Measurements from ENCODE around the gene PDE11A.

Gene PDE11A

DNA sequence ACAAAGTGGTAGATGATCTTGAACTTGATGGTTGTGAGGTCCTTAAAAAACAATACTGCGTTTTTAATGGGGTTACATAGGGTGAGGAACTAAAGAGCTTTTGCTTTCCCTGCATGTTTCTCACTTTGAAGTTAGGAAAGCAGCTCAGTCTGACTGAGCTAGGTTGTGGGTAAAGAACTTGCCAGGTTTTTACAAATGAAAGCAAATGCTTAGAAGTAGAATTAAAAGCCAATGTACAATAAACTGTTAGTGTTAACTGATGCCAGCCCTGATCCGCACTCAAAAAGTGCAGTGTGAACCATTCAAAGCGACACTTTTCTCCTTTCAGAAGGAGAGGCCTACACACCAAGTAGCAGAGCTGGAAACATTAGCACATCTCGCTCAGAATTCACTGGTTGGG, 409.7 kb downstream of the PDE11A start:
- DNase-seq: no peak

DNA sequence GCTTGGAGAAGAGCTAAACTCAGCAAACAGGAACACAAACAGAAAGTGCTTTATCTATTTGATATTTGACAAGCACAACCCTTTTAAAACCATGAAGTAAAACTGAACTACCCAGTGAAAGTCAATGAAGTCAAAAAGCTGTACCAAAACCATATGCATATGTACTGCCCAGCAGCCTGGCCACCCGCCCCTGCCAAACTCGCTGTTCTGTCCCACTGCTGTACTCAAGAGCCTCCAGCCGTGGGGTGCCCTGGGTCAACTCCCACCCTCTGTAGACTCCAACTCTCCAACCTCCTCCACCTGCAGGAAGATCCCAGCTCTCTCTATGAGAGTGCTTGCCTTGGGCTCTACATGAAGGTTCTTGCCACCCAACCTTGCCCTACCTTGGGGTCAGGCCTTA, 411.8 kb downstream of the PDE11A start:
- no peak for DNase-seq

DNA sequence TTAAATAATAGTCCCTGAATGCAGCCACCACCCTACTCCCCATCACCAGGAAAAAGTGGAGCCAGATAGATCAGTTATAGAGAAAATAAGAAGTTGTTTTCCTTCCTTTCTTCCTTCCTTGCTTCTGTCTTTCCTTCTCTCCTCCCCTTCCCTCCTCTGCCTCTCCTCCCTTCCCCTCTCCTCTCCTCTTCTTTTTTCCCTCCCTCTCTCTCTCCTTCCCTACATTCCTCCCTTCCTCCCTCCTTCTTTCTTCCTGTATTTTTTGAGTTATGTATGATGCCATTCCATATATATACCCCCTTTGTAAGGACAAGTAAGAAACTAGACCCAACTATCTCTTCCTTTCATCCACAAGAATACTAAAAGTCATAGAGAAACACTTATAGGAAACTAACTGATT, 414.3 kb downstream of the PDE11A start:
- DNase-seq: no peak

DNA sequence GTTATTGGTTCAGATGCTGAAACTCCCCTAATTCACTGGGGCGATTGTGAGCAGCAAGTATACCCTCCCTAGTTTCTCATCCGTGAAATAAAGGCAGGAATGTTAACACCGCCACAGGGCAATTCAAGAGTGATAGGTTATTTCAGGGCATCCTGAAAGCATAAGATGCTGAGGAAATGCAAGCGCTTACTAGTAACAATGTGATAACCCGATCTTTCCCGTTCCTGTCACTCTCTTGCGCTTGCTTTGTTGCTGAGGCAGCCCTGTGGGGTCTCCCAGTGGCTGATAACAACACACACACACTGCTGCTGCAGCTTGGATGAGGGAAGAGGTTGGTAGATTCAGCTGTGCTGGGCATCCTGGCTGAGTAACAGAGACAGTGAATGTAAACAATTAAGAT, 420.7 kb downstream of the PDE11A start:
- no peak for DNase-seq

DNA sequence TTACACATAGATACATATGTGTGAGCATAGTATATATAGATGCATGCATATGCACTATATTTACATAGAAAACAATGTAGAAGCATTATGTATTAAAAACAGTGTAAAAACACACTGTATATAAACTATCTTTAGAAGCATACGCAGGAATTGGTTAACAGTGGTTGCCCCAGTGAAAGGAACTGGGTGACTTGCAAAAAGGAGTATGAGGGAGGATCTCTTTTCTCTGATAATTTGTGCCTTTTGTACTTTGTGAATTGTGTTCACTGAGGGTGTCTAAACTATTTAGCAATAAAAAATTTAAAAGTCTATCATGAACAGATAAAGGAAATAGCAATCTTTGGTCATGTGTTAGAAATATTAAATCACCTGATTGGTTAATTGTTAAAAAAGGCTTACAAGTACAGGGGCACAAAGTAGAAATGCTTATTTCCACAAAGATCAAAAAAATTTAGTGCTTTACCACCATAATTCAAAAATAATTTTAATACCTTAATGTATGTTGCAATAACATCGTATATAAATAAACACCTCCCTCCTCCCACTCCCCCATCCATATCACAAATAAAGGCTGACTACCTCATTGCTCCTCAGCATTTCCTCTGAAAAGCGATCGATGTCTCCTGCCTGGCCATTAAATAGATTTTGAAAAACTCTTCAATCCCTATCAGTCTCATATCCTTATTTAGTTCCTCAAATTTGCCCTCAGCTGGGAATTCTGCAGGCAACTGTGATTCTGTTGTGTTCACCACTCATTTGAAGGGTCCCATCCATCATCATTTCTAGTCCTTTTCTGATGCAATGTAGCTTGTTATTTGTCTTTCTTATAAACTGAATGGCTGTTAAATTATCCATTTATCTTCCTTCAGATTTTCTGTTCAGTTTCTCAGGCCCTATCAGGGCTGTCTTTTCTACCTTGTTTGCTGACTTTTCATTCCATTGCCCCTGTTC, 422.7 kb downstream of the PDE11A start:
- DNase-seq: no peak

DNA sequence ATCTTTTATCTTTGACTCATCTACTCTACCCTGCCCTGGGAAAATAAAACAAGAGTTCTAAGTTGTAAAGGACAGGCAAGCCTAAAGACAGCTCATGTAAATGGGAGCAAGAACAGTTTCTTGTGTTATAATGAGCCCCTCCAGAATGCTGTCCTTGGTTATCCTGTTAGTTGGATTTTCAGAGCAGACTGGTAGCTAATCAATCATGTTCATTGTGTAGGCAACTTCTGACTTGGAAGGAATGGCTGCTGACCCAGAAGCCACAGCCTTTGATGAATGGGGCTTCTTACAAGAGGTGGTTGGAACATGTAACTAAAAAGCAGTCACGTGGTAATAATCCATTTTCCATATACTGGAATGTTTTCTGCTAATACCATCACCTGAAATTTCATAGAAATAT, 425.8 kb downstream of the PDE11A start:
- DNase-seq: no peak

DNA sequence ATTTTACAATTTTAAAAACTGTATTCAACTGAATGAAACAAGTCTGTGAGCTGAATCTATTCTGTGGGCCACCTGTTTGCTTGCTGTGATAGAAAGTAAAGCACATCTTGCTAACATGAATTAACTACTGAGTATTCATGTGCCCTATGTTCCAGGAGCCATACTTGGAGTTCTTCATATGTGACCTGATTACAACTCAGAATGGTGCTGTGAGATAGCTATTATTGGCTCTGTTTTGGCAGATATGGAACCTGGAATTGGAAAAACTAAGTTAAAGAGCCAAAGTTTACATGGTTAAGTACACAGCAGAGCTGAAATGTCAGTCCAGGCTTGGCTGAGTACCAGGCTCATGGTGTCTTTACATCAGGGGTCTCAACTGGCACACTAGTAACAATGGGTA, 426.3 kb downstream of the PDE11A start:
- no peak for DNase-seq

DNA sequence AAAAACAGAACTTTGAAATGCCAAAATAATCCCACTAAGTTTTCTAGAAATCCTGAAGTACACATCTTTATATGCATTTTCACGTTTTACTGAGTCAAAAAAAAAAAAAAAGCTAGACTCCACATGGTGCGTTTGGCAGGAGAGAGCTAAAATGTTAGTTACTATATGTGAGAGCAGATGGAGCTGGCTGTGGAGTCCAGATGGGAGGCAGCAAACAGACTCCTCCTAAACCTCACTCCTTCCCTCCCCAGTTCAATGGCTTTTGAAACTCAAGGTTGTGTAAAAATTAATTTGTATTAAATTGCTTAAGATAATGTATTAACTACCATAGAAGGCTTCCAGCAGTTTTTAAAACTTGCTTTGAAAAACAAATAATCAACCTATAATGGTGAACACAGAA, 431.2 kb downstream of the PDE11A start:
- no peak for DNase-seq

DNA sequence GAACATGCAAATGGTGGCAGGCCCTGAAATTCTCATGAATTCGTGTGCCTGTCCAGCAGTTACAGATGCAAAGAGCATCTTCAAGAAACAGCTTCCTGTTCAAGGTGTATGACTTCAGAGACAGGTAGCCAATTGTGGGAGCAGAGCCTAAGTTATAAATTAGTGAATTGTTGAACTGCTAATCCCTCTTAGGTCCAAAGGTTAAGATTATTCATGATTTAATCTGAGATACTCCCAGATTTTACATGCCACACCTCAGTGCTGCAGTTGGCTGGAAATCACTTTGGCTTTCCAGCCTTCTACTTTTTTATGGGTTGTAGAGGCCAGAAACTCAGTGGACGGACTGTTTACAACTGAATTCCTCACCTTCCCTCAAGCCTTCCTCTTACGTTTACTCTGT, 432.2 kb downstream of the PDE11A start:
- DNase-seq: no peak

DNA sequence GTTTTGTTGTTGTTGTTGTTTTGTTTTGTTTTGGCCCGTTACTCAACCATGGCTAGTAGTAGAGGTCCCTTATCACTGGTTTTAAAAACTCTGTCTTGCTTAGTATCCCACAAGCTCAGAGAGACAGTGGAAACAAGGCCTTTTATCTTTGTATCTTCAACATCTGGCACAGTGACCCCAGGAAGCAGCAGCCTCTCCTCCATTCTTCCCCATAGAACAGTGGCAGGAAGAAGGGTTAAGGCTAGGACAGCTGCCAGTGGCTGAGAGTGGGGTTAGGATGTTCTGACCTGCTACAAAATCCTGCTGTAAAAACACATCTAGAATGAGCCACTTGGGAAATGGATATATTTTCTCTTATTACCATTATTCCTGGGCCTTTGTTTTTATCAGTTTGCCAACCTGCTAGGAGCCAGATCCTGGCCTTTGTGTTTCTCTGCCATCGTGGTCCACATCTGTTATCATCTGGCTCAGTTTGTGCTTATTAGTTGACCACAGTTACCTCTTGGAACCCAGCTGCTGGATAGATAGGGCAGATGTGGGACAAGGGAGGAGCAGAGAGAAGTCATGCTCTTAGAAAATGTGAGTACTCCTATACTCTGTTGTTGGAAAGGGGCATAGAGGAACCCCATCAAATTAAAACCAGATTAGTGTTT, 433.2 kb downstream of the PDE11A start:
- no peak for DNase-seq

DNA sequence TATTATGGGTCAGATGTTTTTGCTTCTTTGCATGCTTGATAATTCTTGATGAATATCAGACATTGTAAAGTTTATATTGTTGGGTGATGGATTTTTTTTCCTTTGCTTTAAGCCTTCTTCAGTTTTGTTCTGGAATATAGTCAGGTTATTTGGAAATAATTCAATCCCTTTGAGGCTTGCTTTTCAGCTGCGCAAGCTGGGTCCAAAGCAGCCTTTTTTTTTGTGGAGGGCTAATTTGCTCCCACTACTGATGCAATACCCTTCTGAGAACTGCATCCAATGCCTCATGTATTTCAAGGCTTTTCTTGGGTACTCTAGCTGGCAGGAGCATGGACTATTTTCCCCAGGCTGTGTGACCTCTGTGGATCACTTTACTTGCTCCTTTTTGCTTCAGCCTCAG, 434.1 kb downstream of the PDE11A start:
- DNase-seq: no peak

DNA sequence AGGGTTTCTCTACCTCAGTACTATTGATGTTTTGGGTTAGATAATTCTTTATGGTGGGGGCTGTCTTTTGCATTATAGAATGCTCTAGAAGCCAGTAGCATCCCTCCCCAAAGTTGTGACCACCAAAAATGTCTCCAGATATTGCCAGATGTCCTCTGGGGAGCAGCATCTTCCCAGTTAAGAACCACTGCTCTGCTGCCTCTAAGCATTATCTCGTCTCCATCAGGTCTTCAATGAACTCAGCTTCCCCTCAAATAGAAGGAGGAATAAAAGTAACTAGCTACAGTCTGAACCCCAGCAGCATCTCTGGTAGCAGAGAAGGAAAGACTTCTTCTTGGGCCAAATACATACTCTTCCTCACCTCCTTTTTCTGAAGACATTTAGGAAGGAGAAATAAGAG, 435.9 kb downstream of the PDE11A start:
- no peak for DNase-seq

DNA sequence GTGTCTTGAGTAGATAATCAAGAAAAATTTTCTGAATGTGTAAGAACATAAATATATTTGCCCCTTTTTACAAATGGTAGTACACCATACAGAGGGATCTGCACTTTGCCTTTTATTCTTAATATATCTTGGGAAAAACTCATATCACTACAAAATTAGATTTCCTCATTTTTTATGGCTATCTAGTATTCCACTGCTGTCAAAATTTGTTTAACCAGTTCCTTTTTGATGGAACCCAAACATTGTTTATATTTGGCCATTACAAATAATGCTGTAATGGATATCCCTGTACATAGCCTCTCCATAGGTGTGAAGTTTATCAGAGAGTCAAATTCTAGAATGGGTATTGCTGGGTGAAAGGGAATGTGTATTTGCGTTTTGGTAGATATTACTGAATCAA, 436.9 kb downstream of the PDE11A start:
- no peak for DNase-seq

DNA sequence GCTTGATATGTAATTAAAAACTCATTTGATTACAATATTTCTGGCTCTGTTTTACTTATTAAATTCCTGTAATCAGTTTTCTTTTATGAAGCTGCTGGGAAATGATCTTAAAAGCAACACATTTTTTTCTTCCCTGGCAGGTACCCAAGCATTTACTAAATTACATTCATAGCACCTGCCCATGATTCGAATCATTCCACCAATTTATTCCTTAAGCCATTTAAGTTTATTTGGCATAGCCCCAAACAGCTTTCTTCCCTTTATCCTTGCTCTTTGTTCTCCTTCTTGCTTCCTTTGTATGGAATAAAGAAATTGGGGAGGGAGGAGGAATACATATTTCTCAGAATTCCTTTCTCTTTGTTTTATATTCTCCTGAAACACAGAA, 438.7 kb downstream of the PDE11A start:
- DNase-seq: no peak

DNA sequence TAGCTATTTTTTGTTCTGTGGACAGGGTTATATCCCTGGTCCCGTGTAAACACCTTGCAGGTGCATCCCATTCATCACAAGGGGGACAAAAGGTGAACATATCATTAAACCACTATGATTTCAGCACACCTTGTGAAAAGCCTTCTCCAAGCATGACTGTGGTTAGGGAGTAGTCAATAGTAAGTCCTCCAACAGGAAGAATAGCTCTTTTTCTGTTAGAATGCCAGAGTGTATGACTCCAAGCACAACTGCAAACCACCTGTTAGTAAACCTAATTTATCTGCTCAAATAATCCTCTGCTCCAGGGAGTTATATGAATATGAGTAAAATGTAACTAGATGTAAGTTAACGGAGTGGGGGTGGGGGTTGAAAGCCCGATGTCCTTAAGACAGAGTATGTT, 439.5 kb downstream of the PDE11A start:
- no peak for DNase-seq

DNA sequence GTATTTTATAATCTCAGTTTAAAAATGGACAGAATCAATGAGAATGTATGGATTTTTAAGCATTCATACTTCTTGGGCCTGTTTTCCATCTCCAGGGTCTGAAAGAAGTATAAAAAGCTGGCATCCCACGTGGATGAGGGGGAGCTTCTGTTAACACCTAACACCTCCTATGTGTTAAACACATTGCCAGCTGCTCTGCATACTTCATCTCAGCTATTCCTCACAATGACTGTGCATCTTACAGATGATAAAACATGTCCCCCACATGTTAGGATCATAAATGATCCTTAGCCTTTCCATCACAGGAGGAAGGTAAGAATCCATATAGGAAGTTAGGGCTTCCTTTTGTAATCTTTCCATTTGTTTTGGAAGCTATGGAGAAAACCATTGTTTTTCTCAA, 440.9 kb downstream of the PDE11A start:
- DNase-seq: no peak

DNA sequence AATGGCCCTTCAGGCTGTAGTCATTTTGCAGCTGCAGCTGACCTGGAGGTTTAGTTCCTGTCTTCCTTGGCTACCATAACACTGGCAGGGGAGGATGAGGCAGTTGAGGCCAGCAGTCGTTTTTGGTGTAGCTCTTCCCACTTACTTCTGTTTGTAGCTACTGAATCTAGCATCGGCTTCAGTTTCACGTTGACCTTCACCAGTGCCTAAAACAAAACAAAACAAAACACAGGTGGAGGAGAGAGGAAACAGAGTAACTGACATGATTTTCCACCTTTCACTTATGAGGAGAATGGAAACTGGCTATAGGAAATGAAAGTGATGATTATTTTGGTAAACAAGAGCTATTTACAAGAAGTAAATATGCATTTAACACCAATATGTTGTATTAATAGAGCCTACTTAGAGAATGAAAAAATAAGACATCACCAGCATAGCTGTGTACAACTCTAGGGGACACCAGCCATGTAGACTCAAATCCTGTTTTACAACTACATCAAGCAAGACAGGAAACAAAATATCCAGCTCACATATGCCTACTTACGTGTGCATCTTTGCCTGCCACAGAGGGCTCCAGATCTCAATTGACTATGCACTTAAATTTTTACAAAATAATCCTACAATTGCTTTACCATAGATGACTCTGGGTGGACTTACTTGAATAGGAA, 443.1 kb downstream of the PDE11A start:
- no peak for DNase-seq

DNA sequence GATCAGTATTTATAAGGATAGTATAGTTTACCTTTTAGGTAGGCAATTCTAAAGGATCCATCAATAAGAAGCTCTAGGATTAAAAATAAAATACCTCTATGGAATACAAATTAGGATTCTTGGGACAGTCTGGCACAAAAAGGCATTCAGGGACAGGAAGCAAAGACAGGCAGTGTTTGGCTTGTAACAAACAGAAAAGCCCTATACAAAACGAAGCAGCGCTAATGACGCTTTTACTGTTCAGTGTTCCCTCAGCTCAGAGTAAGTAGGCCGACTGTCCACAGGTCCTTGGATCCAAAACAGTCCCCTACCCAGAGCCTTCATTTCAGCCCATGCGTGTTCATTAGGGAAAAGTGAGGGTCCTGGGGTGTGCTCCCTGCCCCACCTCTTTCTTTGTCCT, 443.7 kb downstream of the PDE11A start:
- no peak for DNase-seq

DNA sequence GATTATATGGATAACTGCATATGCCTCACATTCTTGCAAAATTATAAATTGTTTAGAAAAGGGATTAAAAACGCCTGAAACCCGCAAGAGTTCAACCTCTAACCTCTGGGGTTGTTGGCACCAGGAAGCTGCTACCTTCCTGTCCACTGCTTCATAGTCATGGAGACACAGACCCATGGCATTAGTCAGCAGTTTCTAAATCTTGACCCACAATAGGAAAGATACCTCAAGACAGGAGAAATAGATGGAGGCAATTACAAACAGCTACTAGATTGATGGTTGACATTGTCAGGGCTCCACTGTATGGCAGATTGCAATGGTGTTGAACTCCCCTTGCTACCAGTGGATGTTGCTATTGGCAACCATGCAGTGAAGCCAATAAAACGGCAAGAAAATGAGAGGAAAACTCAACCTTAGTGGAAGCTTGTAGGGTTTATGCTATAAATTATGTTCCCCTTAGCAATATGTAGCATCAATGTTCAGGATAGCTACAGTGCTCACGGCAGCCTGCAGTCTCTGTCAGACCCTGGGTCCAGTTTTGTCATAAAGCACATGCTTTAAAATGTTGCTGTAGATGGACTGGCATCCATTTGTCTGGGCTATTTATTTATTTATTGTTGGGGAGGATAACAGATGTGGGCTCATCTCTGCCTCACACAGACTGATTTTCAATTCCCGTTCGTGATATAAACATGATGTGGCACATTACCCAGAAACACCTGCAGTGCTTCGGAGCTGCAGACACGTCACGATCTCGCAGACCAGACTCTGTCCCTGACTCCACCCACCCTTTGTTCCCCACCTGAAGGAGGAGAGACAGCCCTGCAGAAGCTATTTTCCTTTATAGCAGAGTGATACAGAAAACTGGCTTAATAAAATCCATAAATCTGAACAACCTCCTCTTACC, 446.6 kb downstream of the PDE11A start:
- no peak for DNase-seq

DNA sequence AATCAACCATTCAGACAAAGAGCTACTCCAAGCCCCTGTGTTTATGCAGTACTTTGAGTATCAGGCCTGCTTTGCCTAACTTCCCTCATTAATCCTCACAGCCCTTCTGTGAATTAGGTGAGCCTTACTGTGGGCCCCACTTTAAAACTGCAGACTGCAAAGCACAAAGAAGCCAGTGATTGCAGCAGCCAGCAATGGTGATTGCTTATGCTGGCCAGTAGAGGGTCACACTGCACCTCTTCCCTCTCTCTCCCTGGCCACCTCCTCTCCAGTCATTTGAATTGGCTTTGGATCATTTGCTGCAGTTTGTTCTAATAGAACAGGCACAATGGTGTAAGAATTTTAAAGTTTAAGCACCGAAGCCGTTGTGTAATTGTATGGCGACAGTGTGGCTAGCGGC, 450.1 kb downstream of the PDE11A start:
- DNase-seq: no peak

DNA sequence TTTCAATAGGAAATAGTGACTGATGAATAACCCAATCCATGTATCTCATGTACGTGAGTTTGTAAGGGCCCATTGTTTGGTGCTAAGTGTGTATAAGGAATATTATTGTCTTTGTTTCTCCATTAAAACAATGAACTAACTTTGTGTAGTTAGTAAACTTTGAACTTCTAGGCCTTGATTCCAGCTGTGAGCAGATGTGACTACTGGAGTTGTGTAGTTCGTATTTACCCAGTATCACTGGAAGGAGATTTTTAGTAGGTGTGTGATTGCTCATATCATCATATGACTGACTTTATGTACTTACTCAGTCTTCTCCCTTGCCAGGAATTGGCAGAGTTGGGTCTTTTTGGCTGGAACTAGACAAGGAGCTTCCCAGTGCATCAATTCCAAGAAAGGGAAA, 452.6 kb downstream of the PDE11A start:
- no peak for DNase-seq

DNA sequence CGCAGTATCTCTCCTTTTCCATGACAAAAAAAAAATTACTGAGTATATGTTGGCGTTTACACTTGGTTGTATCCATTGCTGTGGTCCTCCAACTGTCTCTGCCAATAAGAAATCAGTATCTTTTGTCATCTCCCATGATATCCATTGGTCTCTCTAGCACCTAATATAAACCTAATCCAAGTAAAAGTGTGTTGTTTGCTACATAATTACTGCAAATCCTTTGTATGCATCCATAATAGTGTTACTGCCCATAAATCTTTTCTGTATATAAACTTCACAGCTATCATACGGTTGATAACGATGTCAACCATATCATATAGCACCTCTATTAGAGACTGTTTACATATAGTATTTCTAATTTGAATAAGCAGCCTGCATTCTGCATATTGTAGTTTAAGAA, 453.1 kb downstream of the PDE11A start:
- DNase-seq: no peak

Measured in activated naive CD4-positive, alpha-beta T cell treated with Interleukin-2 at 50 U/mL for 16 hours (primary cell).